Progenitor cell of endocrine pancreas (in vitro differentiated cells): ENCODE data around the gene CRAMP1. TPM values are rescaled to one million over a fixed set of nuclear protein-coding genes. Genes with fewer than 3 reads are reported as not detected.

Source experiments
- DNase-seq: peaks from one replicate; pipeline ENCODE4 v3.0.0; 2021; ENCODE audit warnings: low spot score; ENCODE audit not compliant: unreplicated experiment
- H3K27ac Mint-ChIP-seq: 2 replicates; pipeline ENCODE4 v1.8.0; 2021; ENCODE audit warnings: mild to moderate bottlenecking, moderate library complexity, mixed read lengths
- H3K27me3 Mint-ChIP-seq: 2 replicates; pipeline ENCODE4 v1.8.0; 2021; ENCODE audit warnings: mixed read lengths
- H3K36me3 Mint-ChIP-seq: 2 replicates; pipeline ENCODE4 v1.8.0; 2022; ENCODE audit warnings: mixed read lengths; ENCODE audit not compliant: insufficient read depth
- H3K4me1 Mint-ChIP-seq: 2 replicates; pipeline ENCODE4 v1.8.0; 2021; ENCODE audit warnings: low read depth, mixed read lengths
- H3K4me3 Mint-ChIP-seq: 2 replicates; pipeline ENCODE4 v1.8.0; 2021; ENCODE audit warnings: low read depth, mild to moderate bottlenecking, moderate library complexity, mixed read lengths
- H3K9me3 Mint-ChIP-seq: 2 replicates; pipeline ENCODE4 v1.8.0; 2021; ENCODE audit warnings: low read depth, mixed read lengths
- total RNA-seq: library from RNA; stranded (reverse); gene quantifications from 2 replicates; pipeline ENCODE4 v1.2.1, GENCODE V29; 2021
- TF ChIP-seq, protein P1 (sequence below): fragments of 200-600 bp; sonication (generic); IDR thresholded peaks from one replicate; pipeline ENCODE4 v1.5.0; 2021; ENCODE audit warnings: antibody characterized with exemption, mild to moderate bottlenecking; ENCODE audit not compliant: unreplicated experiment

CRAMP1 gene
- total RNA-seq, 1 donor from 2014 or later = 58.3 TPM

DNA sequence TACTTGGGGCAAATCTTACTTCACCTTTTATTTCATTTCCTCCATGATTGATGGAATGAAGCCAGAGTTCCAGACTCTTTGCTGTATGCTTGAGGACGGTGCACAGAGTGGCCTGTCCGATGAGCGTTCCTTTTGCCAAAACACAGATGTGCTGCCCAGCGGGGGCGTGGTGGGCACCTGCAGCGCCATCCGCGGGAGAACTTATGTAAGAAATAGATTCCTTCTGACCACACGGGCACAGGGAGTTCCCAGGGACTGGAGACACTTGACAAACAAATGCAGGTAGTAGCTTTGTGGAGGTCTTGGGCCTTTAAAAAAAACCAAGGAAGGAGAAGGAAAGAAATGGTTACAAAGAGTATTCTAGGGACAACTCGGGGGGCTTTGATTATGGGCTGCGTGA is 30.6 kb downstream of the CRAMP1 start:
- TF ChIP-seq, protein P1, sequence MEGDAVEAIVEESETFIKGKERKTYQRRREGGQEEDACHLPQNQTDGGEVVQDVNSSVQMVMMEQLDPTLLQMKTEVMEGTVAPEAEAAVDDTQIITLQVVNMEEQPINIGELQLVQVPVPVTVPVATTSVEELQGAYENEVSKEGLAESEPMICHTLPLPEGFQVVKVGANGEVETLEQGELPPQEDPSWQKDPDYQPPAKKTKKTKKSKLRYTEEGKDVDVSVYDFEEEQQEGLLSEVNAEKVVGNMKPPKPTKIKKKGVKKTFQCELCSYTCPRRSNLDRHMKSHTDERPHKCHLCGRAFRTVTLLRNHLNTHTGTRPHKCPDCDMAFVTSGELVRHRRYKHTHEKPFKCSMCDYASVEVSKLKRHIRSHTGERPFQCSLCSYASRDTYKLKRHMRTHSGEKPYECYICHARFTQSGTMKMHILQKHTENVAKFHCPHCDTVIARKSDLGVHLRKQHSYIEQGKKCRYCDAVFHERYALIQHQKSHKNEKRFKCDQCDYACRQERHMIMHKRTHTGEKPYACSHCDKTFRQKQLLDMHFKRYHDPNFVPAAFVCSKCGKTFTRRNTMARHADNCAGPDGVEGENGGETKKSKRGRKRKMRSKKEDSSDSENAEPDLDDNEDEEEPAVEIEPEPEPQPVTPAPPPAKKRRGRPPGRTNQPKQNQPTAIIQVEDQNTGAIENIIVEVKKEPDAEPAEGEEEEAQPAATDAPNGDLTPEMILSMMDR = no peak
- no peak for DNase-seq
- H3K27me3 Mint-ChIP-seq = no peaks in the 10 kb centered on the region
- H3K4me3 Mint-ChIP-seq = no peak overlapping the region
- no peaks in the 10 kb centered on the region for H3K9me3 Mint-ChIP-seq
- H3K36me3 Mint-ChIP-seq = peaks cover 37% of the 10 kb centered on the region
- H3K27ac Mint-ChIP-seq = no peak overlapping the region
- H3K4me1 Mint-ChIP-seq = no peaks in the 10 kb centered on the region

DNA sequence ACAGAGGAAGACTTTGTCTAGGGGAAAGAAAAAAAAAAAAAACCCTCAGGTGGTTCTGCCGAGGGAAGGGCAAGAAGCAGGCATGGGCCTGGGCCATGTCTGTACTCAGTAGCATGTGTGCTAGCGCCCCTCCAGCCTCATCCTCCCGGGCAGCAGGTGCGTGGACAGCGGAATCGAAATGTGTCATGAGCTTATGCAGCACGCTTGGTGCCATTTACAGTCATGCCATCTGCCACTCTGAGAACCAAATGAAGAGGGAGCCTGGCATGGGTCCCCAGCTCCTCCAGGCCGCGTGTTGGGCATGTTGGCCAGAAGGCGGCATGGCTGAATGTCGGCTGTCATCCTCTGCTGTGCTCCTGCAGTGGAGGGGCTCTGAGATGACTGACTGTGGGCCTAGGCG is 31.4 kb downstream of the CRAMP1 start:
- no peak overlapping the region for H3K4me3 Mint-ChIP-seq
- no peak for DNase-seq
- no peaks in the 10 kb centered on the region for H3K4me1 Mint-ChIP-seq
- TF ChIP-seq, protein P1 = no peak
- H3K9me3 Mint-ChIP-seq = no peaks in the 10 kb centered on the region
- H3K36me3 Mint-ChIP-seq = peaks cover 37% of the 10 kb centered on the region
- H3K27me3 Mint-ChIP-seq = no peaks in the 10 kb centered on the region
- no peak overlapping the region for H3K27ac Mint-ChIP-seq

DNA sequence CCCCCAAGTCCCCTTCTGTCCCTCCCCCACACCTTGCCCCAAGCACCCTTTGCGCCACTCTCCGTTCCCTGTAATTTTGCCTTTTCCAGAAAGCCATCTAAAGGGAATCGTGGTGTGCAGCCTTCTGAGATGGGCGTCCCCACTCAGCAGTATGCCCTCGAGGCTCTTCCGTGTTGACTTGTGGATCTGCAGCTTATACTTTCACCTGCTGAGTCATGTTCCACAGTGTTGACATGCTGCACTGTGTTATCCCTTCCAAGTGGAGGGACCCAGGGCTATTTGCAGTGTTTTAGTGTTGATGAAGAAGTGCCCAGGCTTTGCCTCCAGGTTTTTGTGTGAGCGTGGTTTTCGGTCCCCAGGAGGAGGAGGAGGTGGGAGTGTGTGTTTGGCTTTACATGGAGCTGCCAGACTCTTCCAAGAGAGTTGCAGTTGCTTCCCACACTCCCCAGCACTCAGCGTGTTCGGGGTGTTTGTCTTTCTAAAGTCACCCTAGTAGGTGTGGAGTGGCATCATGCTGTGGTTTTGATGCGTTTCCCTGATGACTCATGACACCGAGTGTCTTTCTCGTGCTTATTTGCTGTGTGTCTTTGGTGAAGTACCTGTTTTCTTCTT is 33.9 kb downstream of the CRAMP1 start:
- H3K27ac Mint-ChIP-seq = peak overlapping the region; percentile 73
- H3K4me1 Mint-ChIP-seq = no peaks in the 10 kb centered on the region
- H3K36me3 Mint-ChIP-seq = peaks cover 35% of the 10 kb centered on the region

DNA sequence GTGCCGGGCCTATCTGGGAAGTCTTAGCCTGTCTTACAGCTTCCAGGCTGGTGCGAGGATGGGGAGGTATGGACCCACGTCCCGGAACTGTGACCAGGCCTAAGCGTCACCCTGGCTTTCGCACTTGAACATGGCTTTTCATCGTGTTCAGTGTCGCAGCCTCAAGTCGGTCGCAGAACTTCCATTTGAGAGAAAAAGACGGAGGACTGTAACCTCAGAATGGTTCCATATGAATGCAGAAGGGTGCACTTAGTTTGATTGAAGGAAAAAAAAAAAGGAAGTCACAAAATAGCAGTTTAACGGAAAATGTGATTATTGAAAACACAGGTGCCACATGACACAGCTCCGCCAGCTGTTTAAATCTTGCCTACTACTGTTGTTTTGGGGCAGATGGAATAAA is 35.7 kb downstream of the CRAMP1 start:
- Mint-ChIP-seq H3K36me3 (peaks cover 42% of the 10 kb centered on the region), H3K9me3 (no peaks in the 10 kb centered on the region), H3K4me3 (no peak overlapping the region), H3K27ac (no peak overlapping the region), H3K4me1 (no peaks in the 10 kb centered on the region), H3K27me3 (no peaks in the 10 kb centered on the region)
- TF ChIP-seq, protein P1 = no peak
- no peak for DNase-seq

More for the DNA sequence above, 33.9 kb downstream of the CRAMP1 start:
- TF ChIP-seq, protein P1 = no peak
- no peak for DNase-seq
- Mint-ChIP-seq H3K9me3 (no peaks in the 10 kb centered on the region), H3K27me3 (no peaks in the 10 kb centered on the region), H3K4me3 (no peak overlapping the region)

DNA sequence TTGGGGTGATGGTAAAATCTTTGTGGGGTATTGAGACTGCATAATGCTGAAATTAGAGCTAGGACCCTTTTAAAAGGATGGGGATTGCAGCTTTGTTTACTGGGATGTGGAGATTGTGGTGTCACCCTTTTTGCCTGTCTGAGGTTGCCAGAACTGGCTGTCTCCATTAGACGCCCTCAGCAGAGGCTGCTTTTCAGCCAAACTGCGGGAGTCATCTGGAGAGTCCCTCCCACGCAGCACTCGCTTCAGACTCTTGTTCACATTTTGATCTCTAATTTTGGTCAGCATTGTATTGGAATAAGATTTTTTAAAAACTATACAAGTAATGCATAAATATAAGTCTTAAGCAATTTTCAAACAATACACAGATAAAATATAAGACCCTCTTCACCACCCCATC is 38.0 kb downstream of the CRAMP1 start:
- no peaks in the 10 kb centered on the region for H3K9me3 Mint-ChIP-seq
- peaks cover 35% of the 10 kb centered on the region for H3K36me3 Mint-ChIP-seq
- H3K27ac Mint-ChIP-seq = no peak overlapping the region
- DNase-seq = no peak
- no peak overlapping the region for H3K4me3 Mint-ChIP-seq
- TF ChIP-seq, protein P1 = no peak
- H3K27me3 Mint-ChIP-seq = no peaks in the 10 kb centered on the region
- H3K4me1 Mint-ChIP-seq = no peaks in the 10 kb centered on the region
